IPS-18c (cell line): ENCODE data around the gene MORN1.
A peak's percentile ranks its signal among the peaks of the same experiment; 100 is the strongest.

Source experiments
- H3K4me3 ChIP-seq: 2 replicates; pipeline ENCODE4 v1.7.0; 2013; ENCODE audit warnings: low read depth, mild to moderate bottlenecking, low read length, moderate library complexity; ENCODE audit not compliant: insufficient read depth
- H3K9me3 ChIP-seq: one replicate; pipeline ENCODE4 v1.6.1; 2013; ENCODE audit warnings: mild to moderate bottlenecking, low read length, moderate library complexity; ENCODE audit not compliant: control insufficient read depth, insufficient read depth

MORN1 gene

GRCh38 chr1:2427976-2428375 is 36.6 kb upstream of the MORN1 start:
- H3K4me3 ChIP-seq = no peak overlapping the region
- H3K9me3 ChIP-seq = no peaks in the 10 kb centered on the region

- no peak overlapping the region for H3K4me3 ChIP-seq
- H3K9me3 ChIP-seq = no peaks in the 10 kb centered on the region
Measured at GRCh38 chr1:2427051-2427450, 35.7 kb upstream of the MORN1 start.

GRCh38 chr1:2426540-2426939 is 35.2 kb upstream of the MORN1 start:
- Histone ChIP-seq H3K4me3 (no peak overlapping the region), H3K9me3 (no peaks in the 10 kb centered on the region)

GRCh38 chr1:2425892-2426291 is 34.5 kb upstream of the MORN1 start:
- H3K4me3 ChIP-seq = no peak overlapping the region
- H3K9me3 ChIP-seq = no peaks in the 10 kb centered on the region

- no peak overlapping the region for H3K4me3 ChIP-seq
- no peaks in the 10 kb centered on the region for H3K9me3 ChIP-seq
Measured at GRCh38 chr1:2422523-2422922, 31.2 kb upstream of the MORN1 start.

GRCh38 chr1:2419416-2419815 is 28.1 kb upstream of the MORN1 start:
- Histone ChIP-seq H3K4me3 (no peak overlapping the region), H3K9me3 (no peaks in the 10 kb centered on the region)

GRCh38 chr1:2418791-2419320 is 27.5 kb upstream of the MORN1 start:
- H3K9me3 ChIP-seq = no peaks in the 10 kb centered on the region

GRCh38 chr1:2417833-2418225 is 26.5 kb upstream of the MORN1 start:
- H3K4me3 ChIP-seq = no peak overlapping the region
- H3K9me3 ChIP-seq = no peaks in the 10 kb centered on the region

More at GRCh38 chr1:2418791-2419320, 27.5 kb upstream of the MORN1 start:
- no peak overlapping the region for H3K4me3 ChIP-seq

- no peaks in the 10 kb centered on the region for H3K9me3 ChIP-seq
- no peak overlapping the region for H3K4me3 ChIP-seq
Measured at GRCh38 chr1:2417083-2417832, 25.9 kb upstream of the MORN1 start.

- Histone ChIP-seq H3K9me3 (no peaks in the 10 kb centered on the region), H3K4me3 (no peak overlapping the region)
Measured at GRCh38 chr1:2416403-2416802, 25.0 kb upstream of the MORN1 start.

- Histone ChIP-seq H3K9me3 (no peaks in the 10 kb centered on the region), H3K4me3 (no peak overlapping the region)
Measured at GRCh38 chr1:2415801-2416208, 24.5 kb upstream of the MORN1 start.

GRCh38 chr1:2415337-2415736 is 24.0 kb upstream of the MORN1 start:
- Histone ChIP-seq H3K4me3 (no peak overlapping the region), H3K9me3 (no peaks in the 10 kb centered on the region)

- 0 out of 2 replicates have a peak overlapping the region, but pooled peaks have one; percentile 24 for H3K4me3 ChIP-seq
- no peaks in the 10 kb centered on the region for H3K9me3 ChIP-seq
Measured at GRCh38 chr1:2414297-2414958, 23.1 kb upstream of the MORN1 start.

- H3K9me3 ChIP-seq = no peaks in the 10 kb centered on the region
- H3K4me3 ChIP-seq = peak overlapping the region; percentile 87
Measured at GRCh38 chr1:2413495-2414296, 22.3 kb upstream of the MORN1 start.

GRCh38 chr1:2412773-2413494 is 21.6 kb upstream of the MORN1 start:
- H3K9me3 ChIP-seq = no peaks in the 10 kb centered on the region
- peak overlapping the region; percentile 87 for H3K4me3 ChIP-seq

- Histone ChIP-seq H3K9me3 (no peaks in the 10 kb centered on the region), H3K4me3 (peak within 1 kb of the TSS; percentile 87)
Measured at GRCh38 chr1:2412395-2412772, 21.0 kb upstream of the MORN1 start, which contains the start of gene PEX10. PEX10 (minus strand) TSS chr1:2412564; CDS start chr1:2412502, 62 bp downstream.

GRCh38 chr1:2411801-2412394 is 20.5 kb upstream of the MORN1 start:
- H3K4me3 ChIP-seq = peak overlapping the region; percentile 87
- H3K9me3 ChIP-seq = no peaks in the 10 kb centered on the region
